ENCODE measurements around the gene CSNK1D.

GRCh38 chr17:82219753-82220709 is 53.5 kb downstream of the CSNK1D start:
- no peak for TF ChIP-seq EZH2phosphoT487 (IDR thresholded peaks at IDR 0.05; ENCODE audit: insufficient read depth, low read depth)
- TF ChIP-seq EZH2 (IDR thresholded peaks at IDR 0.05; ENCODE audit: insufficient read depth, poor library complexity, severe bottlenecking), result no peak

Data from GM23248 (cell line).